Measurements from ENCODE around the gene MYRIP. TPM values are rescaled to one million over a fixed set of nuclear protein-coding genes. Genes with fewer than 3 reads are reported as not detected.

Gene MYRIP
- total and polyA plus RNA-seq, 4 donors: 0.98 to 11.7 (median 6.8) TPM

DNA sequence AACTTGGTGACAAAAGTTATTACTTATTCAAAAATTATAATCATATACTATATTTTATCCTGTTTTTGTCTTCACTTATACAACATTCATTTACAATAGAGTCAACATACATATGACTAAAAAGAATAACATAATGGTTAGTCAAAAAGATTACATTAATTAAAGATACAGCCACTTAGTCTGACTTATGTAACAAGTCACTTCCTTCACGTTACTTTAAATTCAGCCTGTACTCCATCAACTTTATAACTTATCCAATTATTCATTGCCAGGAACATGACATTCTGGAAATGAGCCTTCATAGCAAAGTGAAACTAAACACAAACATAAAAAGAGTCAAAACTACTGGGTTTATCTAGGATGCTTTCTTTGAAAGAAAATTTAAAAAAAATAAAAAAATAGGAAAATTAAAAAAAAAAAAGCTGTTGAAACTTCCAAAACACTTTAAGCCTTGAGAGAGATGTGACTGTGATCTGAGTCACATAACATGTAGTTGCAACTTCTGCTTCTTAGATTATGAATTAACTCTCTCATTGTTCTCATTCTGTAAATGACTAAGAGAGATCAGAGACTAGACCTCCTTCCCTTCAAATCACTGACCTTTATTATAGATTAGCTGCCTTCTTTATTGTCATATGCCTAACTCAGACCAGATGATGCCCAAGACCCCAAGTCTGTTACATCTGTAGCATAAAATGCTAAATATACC is 107.8 kb downstream of the MYRIP start:
- no peak overlapping the region for H3K4me3 ChIP-seq (ENCODE audit: low read depth in 1 of 3, low read length in 3 of 3)
- no peak overlapping the region for H3K9ac ChIP-seq (ENCODE audit: low read depth in 1 of 2, low read length in 2 of 2)
- no peaks in the 10 kb centered on the region for H3K9me3 ChIP-seq (ENCODE audit: control insufficient read depth in 4 of 4, low read length in 3 of 4)
- H3K4me1 ChIP-seq (ENCODE audit: control insufficient read depth in 4 of 4, insufficient read depth in 4 of 4, low read length in 3 of 4): no peaks in the 10 kb centered on the region
- no peaks in the 10 kb centered on the region for H3K27me3 ChIP-seq (ENCODE audit: control insufficient read depth in 4 of 4, insufficient read depth in 4 of 4, low read length in 3 of 4)
- 68% methylated on average over 1 of the region's 1 CpG for WGBS
- no peak for DNase-seq (ENCODE audit: low spot score)
- H3K27ac ChIP-seq (ENCODE audit: low read depth in 1 of 2, low read length in 2 of 2): no peak overlapping the region
- TF ChIP-seq YY1 (IDR thresholded peaks at IDR 0.05) (no peak), RAD21 (IDR thresholded peaks at IDR 0.05) (no peak), TAF1 (conservative IDR thresholded peaks at IDR 0.05) (no peak), RXRA (IDR thresholded peaks at IDR 0.05) (no peak), HNF4G (IDR thresholded peaks at IDR 0.05) (no peak), JUND (IDR thresholded peaks at IDR 0.05) (no peak), SP1 (IDR thresholded peaks at IDR 0.05) (no peak), NR2F2 (IDR thresholded peaks at IDR 0.05) (no peak), FOXA1 (IDR thresholded peaks at IDR 0.05) (no peak), HNF4A (conservative IDR thresholded peaks at IDR 0.05) (no peak), GABPA (IDR thresholded peaks at IDR 0.05 in 1 of 2, conservative IDR thresholded peaks at IDR 0.05 in 1 of 2) (no peak)
- TF ChIP-seq, protein P1, sequence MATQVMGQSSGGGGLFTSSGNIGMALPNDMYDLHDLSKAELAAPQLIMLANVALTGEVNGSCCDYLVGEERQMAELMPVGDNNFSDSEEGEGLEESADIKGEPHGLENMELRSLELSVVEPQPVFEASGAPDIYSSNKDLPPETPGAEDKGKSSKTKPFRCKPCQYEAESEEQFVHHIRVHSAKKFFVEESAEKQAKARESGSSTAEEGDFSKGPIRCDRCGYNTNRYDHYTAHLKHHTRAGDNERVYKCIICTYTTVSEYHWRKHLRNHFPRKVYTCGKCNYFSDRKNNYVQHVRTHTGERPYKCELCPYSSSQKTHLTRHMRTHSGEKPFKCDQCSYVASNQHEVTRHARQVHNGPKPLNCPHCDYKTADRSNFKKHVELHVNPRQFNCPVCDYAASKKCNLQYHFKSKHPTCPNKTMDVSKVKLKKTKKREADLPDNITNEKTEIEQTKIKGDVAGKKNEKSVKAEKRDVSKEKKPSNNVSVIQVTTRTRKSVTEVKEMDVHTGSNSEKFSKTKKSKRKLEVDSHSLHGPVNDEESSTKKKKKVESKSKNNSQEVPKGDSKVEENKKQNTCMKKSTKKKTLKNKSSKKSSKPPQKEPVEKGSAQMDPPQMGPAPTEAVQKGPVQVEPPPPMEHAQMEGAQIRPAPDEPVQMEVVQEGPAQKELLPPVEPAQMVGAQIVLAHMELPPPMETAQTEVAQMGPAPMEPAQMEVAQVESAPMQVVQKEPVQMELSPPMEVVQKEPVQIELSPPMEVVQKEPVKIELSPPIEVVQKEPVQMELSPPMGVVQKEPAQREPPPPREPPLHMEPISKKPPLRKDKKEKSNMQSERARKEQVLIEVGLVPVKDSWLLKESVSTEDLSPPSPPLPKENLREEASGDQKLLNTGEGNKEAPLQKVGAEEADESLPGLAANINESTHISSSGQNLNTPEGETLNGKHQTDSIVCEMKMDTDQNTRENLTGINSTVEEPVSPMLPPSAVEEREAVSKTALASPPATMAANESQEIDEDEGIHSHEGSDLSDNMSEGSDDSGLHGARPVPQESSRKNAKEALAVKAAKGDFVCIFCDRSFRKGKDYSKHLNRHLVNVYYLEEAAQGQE (IDR thresholded peaks at IDR 0.05): no peak
- TF ChIP-seq, protein P2, sequence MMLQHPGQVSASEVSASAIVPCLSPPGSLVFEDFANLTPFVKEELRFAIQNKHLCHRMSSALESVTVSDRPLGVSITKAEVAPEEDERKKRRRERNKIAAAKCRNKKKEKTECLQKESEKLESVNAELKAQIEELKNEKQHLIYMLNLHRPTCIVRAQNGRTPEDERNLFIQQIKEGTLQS (IDR thresholded peaks at IDR 0.05): no peak
- TF ChIP-seq, protein P3, sequence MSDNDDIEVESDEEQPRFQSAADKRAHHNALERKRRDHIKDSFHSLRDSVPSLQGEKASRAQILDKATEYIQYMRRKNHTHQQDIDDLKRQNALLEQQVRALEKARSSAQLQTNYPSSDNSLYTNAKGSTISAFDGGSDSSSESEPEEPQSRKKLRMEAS (IDR thresholded peaks at IDR 0.05): no peak
- TF ChIP-seq, protein P4, sequence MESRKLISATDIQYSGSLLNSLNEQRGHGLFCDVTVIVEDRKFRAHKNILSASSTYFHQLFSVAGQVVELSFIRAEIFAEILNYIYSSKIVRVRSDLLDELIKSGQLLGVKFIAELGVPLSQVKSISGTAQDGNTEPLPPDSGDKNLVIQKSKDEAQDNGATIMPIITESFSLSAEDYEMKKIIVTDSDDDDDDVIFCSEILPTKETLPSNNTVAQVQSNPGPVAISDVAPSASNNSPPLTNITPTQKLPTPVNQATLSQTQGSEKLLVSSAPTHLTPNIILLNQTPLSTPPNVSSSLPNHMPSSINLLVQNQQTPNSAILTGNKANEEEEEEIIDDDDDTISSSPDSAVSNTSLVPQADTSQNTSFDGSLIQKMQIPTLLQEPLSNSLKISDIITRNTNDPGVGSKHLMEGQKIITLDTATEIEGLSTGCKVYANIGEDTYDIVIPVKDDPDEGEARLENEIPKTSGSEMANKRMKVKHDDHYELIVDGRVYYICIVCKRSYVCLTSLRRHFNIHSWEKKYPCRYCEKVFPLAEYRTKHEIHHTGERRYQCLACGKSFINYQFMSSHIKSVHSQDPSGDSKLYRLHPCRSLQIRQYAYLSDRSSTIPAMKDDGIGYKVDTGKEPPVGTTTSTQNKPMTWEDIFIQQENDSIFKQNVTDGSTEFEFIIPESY (IDR thresholded peaks at IDR 0.05): no peak
- H3K36me3 ChIP-seq (ENCODE audit: control insufficient read depth in 4 of 4, insufficient read depth in 3 of 4, low read depth in 1 of 4, low read length in 3 of 4): no peaks in the 10 kb centered on the region

DNA sequence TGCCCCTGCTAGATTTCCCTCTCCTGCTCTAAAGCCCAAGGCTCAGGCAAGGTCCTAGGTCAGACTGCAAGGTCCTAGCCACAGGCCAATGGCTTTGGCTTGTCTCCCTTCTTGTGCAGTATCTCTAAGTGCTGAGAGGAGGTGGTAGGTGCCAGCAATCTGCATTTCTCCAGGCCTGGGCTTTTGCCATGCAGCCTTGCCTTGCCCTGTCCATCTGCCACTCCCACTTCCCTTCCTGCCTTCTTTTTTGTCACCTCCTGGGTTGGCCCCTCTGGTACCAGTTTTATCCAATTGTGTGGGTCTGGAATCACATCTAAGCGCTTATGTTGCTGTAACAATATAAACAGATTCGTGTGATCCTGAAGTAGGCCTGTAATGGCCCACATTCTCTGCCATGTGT is 109.9 kb downstream of the MYRIP start:
- 97% methylated on average over 2 of the region's 2 CpGs for WGBS
- Histone ChIP-seq H3K9me3 (ENCODE audit: control insufficient read depth in 4 of 4, low read length in 3 of 4) (no peaks in the 10 kb centered on the region), H3K4me1 (ENCODE audit: control insufficient read depth in 4 of 4, insufficient read depth in 4 of 4, low read length in 3 of 4) (no peaks in the 10 kb centered on the region), H3K27me3 (ENCODE audit: control insufficient read depth in 4 of 4, insufficient read depth in 4 of 4, low read length in 3 of 4) (no peaks in the 10 kb centered on the region), H3K36me3 (ENCODE audit: control insufficient read depth in 4 of 4, insufficient read depth in 3 of 4, low read depth in 1 of 4, low read length in 3 of 4) (no peaks in the 10 kb centered on the region), H3K9ac (ENCODE audit: low read depth in 1 of 2, low read length in 2 of 2) (no peak overlapping the region), H3K27ac (ENCODE audit: low read depth in 1 of 2, low read length in 2 of 2) (no peak overlapping the region), H3K4me3 (ENCODE audit: low read depth in 1 of 3, low read length in 3 of 3) (no peak overlapping the region)
- no peak for DNase-seq (ENCODE audit: low spot score)
- no peak for TF ChIP-seq HNF4A (conservative IDR thresholded peaks at IDR 0.05)
- no peak for TF ChIP-seq HNF4G (IDR thresholded peaks at IDR 0.05)
- TF ChIP-seq, protein P2 (IDR thresholded peaks at IDR 0.05): no peak
- TF ChIP-seq, protein P3 (IDR thresholded peaks at IDR 0.05): no peak
- TF ChIP-seq SP1 (IDR thresholded peaks at IDR 0.05): no peak
- TF ChIP-seq RAD21 (IDR thresholded peaks at IDR 0.05): no peak
- TF ChIP-seq YY1 (IDR thresholded peaks at IDR 0.05): no peak
- TF ChIP-seq, protein P5, sequence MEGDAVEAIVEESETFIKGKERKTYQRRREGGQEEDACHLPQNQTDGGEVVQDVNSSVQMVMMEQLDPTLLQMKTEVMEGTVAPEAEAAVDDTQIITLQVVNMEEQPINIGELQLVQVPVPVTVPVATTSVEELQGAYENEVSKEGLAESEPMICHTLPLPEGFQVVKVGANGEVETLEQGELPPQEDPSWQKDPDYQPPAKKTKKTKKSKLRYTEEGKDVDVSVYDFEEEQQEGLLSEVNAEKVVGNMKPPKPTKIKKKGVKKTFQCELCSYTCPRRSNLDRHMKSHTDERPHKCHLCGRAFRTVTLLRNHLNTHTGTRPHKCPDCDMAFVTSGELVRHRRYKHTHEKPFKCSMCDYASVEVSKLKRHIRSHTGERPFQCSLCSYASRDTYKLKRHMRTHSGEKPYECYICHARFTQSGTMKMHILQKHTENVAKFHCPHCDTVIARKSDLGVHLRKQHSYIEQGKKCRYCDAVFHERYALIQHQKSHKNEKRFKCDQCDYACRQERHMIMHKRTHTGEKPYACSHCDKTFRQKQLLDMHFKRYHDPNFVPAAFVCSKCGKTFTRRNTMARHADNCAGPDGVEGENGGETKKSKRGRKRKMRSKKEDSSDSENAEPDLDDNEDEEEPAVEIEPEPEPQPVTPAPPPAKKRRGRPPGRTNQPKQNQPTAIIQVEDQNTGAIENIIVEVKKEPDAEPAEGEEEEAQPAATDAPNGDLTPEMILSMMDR (IDR thresholded peaks at IDR 0.05; ENCODE audit: low read depth, low read length, missing input control): no peak
- TF ChIP-seq FOXA2 (IDR thresholded peaks at IDR 0.05): no peak
- no peak for TF ChIP-seq TAF1 (conservative IDR thresholded peaks at IDR 0.05)
- TF ChIP-seq, protein P4 (IDR thresholded peaks at IDR 0.05): no peak
- TF ChIP-seq EGR1 (IDR thresholded peaks at IDR 0.05; ENCODE audit: low read depth in 2 of 2): no peak
- TF ChIP-seq FOXA1 (IDR thresholded peaks at IDR 0.05): no peak
- no peak for TF ChIP-seq RXRA (IDR thresholded peaks at IDR 0.05)

All from liver (tissue), 9 donors.